Dedifferentiated amniotic fluid mesenchymal stem cell (primary cell): ENCODE data around the gene C1GALT1.
A peak's percentile ranks its signal among the peaks of the same experiment; 100 is the strongest.

Source experiments
- DNase-seq: peaks from one replicate; pipeline ENCODE4 v3.0.0-alpha.2; 2016; ENCODE audit errors: extremely low spot score

Gene C1GALT1

DNA sequence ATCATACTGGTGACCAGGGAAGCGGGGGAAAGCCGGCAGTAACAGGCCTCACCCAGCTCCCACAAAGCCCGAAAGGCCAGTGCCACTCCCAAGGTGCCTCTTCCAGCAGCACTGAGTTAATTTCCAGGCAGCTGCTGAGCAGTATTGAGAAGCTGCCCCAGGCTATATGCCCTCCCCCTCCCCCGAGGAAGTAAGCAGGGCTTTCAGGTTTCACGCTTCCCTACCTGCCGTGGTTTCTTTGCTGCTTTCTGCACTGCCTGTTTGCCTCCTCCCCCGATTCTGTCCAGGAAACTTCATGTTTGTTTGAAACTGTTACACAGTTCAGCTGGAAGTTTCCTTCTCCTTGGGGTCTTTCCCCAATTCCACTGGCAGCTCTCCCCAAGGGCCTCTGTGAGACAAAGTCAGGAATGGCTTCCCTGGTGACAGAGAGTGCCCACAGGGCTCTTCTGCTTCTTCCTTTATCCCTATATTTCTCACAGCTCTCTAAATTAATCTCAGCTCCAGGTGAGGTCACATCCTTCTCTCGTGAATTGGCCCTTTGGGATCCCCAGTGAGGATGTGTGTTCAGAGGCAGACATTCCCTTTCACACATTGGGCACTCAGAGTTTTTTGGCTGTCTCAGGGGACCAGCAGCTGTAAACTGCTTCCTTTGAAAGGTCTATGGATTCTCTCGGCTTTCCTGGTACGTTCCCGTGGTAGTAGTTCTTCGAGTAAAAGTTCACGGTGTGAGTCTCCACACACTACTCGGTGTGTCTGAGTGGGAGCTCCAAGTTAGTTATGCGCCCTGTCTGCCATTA lies 19.4 kb downstream of the C1GALT1 start:
- DNase-seq, result no peak

DNA sequence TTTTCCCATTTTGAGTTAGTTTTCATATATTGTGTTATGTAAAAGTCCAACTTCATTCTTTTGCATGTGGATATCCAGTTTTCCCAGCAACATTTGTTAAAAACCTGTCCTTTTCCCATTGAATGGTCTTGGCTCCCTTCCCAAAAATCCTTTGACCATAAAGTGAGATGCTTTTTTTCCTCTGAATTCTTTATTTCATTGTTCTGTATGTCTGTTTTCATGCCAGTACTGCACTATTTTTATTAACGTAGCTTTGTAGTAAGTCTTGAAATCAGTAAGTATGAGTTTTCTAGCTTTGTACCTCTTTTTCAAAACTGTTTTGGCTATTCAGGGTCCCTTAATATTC lies 20.0 kb downstream of the C1GALT1 start:
- DNase-seq, result no peak

DNA sequence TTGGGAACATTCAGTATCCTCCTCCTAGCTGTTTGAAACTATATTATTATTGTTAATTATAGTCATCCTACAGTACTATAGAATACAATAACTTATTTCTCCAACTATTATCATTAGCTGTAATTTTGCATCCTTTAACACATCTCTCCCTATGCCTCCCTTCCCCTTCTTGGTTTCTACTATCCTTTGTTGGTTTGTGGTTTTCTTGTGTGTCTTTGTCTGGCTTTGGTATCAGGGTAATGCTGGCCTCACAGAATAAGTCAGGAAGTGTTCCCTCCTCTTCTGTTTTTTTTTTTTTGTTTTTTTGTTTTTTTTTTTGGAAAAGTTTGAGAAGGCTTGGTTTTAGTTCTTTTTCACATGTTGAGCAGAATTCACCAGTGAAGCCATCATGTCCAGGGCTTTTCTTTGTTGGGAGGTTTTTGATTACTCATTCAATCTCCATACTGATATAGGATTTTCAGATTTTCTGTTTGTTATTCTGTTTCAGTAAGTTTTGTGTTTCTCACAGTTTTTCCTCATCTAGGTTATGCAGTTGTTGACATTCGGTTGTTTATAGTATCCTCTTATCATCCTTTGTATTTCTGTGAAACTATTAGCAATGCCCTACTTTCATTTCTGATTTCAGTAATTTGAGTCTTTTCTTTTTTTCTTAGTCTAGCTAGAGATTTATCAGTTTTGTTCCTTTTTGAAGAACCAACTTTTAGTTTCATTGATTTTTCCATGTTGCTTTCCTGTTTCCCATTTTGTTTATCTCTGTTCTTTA lies 21.6 kb downstream of the C1GALT1 start:
- DNase-seq, result no peak

DNA sequence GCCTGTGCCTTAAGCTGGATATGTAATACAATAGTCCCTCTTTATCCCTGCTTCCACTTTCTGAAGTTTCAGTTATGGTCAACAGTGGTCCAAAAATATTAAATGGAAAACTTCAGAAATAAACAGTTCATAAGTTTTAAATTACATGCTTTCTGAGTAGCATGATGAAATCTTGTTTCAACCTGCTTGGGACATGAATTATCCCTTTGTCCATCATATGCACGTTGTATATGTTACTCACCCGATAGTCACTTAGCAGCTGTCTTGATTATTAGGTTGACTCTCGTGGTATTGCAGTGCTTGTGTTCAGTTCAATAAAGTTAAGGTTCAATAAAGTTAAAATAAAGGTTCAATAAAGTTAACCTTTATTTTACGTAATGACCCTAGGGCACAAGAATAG lies 25.5 kb downstream of the C1GALT1 start:
- DNase-seq, result peak; percentile 78

DNA sequence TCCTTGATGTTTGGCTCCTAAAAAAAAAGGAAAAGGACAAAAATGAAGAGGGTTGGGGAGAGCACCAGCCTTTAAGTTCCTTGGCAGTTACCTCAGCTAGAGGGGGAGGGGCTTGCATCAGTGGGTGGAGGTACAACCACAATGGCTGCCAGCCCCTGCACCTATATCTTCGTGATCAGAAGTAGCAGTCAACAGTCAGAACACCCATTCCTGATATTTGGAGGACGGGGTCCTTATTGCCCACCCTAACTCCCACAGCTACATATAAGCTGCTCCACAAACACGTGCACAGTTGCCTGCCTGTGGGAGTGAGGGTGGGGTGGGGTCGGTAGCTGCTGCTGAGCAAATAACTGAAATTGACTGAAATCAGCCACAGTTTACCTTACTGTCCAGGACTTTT lies 26.2 kb downstream of the C1GALT1 start:
- no peak for DNase-seq

DNA sequence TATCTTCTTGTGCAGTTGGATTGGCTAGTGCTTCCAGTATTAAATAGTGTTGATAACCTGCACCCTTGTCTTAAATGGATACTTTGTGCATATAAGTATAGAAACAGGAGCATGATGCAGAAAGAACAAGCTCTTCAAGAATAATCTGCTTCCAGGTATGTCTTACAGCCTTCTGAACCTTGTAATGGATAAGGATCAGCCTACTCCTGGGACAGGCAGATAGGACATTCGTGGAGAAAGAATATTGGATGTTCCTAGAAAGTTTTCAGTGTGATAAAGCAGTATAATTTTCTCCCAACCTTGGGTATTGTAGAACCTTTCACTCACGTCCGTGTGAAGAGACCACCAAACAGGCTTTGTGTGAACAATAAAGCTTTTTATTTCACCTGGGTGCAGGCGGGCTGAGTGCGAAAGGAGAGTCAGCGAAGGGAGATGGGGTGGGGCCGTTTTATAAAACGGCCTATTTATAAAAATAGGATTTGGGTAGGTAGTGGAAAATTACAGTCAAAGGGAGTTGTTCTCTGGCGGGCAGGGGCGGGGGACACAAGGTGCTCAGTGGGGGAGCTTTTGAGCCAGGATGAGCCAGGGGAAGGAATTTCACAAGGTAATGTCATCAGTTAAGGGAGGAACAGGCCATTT lies 27.2 kb downstream of the C1GALT1 start:
- no peak for DNase-seq

DNA sequence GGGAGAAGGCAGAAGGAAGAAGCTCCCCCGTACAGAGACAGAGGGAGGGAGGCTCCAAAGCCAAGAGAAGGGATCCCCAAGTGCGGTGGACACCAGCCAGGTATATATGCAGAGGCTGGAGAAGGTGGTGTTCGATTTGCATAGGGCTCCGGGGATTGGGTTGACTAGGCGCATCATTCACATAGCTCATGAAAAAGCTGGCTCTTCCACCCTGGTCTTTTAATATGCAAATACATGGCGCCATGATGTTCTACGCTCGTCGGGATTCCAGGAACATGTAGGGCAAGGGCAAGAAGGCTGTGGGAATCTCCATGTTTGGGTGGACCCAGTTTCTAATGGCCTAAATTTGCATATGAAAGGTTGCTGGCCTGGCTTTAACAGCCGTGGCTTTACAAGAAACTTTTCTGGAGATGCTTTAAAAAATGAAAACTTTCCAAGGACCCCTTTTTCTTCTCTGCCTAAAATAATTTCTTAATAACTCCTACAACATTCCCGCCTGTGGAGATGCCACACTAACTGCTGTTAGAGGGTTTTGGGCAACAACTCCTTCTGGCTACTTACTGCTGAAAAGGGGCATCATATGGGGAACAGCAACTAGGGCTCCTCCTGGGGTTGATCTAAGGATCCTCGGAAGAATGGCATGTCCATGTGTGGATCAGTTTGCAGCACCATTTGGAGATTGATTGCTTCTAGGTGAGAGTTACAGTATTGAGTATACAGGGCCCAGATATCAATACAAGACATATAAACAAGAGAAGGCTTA lies 28.3 kb downstream of the C1GALT1 start:
- DNase-seq, result no peak

DNA sequence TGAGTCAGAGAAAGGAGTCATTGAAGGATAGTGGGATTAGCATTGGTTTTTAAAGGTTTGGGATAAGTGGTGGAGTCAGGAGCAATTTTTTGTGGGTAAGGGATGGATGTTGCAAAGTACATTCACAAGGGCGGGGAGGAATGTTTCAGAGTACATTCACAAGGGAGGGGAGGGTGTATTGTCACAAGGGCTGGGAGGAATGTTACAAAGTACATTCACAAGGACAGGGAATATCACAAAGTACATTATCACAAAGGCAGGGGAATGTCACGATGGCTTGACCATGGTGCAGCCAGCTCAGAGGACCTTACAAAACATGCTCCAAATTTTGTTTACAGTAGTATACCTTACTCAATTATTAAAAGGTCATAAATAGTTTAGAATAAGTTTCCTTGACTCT lies 30.3 kb downstream of the C1GALT1 start:
- DNase-seq, result peak; percentile 15

DNA sequence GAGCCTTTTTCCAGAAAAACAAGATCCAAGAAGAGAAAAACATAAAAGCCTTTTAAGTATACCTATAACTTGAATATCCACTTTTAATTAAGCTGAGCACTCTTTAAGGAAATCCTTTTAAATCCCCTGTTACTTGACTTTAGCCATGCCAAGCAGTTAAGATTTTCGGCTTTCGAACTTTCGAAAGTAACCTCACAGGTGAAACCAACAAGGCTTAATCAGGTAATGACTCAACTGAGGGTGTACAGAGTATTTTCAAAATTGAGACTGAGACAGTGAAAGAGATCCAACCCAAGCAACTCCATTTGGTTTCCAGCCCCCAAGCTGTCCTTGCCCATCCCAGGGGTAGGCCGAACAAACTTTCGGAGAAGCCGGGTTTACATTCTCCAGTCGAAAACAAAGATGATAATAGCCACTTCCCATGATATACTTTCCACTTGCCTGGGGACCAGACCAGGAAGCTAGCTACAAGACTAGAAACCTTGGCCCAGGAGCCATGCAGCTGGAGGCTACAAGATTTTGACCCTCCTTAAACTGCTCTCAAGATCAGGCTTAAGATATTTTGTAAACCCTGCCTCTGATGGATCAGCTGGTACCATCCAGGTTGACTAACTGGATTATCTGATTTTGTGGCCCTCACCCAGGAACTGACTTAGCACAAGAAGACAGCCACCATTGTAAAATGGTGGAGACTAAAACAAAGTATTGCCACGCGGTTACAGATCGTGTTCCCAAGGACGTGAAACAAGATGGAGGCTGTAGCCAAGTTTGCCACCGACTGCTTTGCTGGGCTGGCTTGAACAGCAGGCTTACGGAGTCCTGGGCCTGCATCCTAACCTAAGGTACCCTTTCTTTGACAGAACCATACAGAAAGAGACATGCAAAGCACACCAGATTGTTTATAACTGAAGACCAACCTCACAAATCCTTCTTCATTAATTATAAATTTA lies 32.3 kb downstream of the C1GALT1 start:
- DNase-seq, result peak; percentile 5

DNA sequence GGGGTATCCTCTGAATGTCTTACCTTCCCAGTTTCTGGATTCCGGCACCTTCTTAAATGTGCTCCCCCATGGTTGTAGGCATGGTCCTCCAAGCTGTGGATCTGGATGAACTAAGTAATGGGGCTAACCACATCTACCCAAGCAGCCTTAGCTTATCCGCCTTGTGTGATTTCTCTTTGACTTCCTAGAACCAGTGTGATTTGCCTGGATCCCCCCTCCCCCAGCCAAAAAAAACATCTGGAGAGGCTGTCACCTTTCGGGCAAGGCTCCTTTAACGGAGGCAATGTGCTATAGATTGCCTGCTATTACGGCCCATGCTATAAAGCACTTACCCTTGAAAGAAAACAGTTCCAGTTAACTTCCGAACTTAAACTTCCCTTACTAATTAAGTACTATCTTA lies 33.9 kb downstream of the C1GALT1 start:
- DNase-seq, result no peak

DNA sequence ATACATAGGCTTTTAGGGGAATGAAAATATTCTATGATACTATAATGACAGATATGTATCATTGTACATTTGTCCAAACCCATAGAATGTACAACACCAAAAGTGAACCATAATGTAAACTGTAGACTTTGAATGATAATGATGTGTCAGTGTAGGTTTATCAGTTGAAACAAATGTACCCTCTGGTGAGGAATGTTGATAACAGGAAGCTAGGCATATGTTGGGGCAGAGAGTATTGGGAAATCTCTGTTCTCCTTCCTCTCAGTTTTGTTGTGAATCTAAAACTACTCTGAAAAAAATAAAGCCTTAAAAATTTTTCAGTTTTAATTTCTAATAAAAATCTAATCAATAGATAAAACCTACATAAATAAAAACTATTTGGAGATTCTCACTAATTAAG lies 36.9 kb downstream of the C1GALT1 start:
- DNase-seq, result no peak

DNA sequence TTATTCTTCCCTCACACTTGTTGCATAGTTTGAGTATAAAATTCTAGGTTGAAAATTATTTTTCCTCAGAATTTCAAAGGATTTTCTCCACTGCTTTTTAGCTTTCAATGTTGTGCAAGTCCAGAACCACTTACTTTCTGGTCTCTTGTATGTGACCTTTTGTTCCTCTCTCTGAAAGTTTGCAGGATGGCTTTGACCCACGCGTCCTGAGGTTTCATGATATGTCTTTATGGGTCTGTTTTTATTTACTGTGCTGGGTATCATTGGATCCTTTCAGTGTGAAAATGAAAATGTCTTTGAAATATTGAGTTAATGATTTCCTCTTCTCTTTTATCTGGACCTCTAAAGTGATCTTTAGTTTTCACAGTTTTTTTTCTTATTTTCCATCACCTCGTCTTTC lies 38.5 kb downstream of the C1GALT1 start:
- no peak for DNase-seq

DNA sequence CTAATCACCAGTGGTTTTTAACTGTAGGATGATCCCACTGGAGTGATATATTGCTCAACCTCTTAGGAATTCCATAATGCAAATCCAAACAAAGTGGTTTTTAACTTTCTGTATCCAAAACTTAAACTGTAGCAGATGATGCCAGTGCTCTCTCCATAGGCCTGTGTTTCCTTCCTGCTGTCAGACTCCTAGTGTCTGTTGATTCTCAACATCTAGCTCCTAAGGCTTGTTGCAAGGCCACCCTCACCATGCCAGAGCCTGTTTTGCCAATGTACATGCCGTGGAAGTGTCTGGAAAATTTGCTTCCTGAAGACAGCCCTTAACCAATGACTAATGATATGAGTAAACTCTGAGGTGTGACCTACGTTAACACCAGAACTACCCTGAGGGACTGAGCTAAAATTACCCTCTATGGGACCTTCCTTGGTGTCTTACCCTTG lies 39.3 kb downstream of the C1GALT1 start:
- peak; percentile 72 for DNase-seq

DNA sequence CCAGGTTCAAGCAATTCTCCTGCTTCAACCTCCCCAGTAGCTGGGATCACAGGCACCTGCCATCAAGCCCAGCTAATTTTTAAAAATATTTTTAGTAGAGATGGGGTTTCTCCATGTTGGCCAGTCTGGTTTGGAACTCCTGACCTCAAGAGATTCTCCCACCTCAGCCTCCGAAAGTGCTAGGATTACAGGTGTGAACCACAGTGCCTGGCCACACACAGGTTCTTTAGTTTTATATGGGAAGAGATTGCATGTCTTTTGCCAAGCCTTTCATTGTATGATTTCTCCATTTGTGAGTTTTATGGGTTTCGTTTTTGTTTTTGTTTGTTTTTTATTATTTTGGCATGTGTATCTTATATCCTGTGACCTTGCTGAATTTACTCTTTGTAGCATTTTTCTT lies 40.9 kb downstream of the C1GALT1 start:
- DNase-seq, result no peak

DNA sequence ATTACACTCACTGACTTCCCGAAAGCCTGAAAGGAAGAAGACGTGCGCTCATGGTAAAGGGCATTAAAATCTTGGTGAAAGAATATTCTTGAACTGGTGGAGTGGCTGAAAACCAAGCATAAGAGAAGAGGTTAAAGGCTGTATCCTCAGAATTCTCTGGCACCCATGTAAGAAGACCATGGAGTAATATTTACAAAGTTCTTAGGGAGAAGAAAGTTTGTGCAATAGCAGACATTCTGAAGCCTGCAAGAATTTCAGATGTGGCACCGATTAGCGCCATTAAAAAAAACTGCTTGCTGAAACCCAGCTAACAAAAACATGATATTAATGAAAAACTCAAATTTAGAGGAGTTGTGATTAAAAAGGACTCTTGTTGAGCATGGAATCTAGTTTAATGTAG lies 44.1 kb downstream of the C1GALT1 start:
- no peak for DNase-seq

DNA sequence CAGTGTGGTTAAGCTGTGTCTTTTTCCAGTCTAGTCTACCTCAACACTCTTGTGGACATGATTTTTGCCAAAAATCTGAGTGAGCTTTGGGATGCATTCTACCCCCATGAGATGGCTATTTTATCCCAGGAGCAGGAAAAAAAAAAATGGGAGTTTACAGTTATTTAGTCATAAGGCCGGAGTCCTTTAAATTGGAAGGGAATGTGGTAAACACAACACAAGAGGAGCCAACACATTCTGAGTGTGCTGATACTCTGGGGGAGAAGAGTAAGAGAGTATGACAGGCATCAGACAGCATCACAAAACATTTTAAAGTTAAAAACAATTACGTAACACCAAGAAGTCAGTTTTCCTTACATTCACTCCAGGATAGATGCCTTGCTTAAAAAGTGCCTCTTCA lies 46.1 kb downstream of the C1GALT1 start:
- no peak for DNase-seq

DNA sequence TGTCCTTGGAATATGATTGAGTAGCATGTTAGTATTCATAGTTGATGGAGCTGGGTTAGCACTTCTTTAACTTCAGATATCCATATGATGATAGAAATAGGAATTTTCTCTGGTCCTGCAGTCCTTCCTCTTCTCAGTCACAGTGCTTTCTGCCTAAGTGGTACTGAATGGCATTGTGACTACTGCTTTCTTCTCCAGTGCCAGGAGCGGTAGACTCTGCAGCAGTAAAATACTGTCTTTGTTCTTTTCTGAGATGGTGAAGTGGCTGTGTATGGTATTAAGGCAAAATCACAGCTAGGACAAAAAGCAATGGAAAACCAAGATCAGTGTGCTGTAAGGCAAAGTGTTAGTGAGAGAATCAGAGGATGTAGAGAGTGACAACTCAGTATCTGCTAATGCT lies 46.6 kb downstream of the C1GALT1 start:
- DNase-seq, result no peak

DNA sequence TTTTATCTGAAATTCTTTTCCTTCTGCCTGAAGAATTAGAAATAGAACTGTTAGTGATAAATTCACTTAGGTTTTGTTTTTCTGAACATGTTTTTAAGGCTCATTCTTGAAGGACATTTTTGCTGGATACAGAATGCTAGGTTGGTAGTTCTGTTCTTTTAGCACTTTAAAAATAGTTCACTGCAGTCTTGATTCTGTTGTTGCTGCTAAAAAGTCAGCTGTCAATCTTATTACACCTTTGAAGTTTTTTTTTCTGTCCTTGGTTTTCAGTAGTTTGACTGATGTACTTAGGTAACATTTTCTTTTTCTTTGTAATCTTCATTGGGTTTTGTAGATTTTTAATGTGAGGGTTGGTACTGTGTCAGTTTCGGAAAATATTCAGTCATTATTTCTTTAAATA lies 48.7 kb downstream of the C1GALT1 start:
- DNase-seq, result no peak

DNA sequence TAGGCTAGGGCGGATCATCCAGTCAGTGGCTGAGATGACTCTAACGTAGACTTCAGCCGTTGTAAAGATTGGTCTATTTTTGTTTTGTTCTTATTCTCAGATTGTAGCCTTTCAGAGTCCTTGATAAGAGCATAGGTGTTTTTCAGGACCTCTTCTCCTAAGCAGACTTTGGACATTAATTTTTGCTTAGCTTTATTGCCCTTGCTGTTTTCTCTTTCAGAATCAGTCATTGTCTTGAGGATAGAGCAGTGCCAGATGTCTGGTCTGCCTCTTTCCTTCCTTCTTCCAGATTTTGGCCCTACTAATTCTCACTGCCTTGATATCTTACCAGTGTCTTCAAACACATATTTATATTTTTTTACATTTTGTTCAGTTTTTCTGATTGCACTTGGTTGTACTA lies 49.5 kb downstream of the C1GALT1 start:
- no peak for DNase-seq

DNA sequence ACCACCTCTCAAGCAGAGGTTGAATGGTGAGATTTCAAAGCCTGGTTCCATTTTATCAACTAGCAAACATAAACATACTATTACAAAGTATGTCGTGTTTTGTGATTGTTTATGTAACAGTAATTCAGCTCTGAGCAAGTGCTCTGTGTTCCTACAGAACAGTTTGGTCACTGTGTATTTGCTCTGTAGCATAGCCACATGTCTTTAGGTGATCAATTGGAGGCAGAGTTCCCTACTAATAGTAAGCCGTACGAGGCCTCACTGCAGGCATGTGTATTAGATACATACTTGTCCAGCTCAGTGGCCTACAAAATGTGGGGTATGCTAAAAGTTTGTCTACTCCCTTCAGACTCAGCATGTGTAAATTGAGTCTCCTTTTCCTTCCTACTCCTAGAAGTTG lies 53.0 kb downstream of the C1GALT1 start:
- no peak for DNase-seq

DNA sequence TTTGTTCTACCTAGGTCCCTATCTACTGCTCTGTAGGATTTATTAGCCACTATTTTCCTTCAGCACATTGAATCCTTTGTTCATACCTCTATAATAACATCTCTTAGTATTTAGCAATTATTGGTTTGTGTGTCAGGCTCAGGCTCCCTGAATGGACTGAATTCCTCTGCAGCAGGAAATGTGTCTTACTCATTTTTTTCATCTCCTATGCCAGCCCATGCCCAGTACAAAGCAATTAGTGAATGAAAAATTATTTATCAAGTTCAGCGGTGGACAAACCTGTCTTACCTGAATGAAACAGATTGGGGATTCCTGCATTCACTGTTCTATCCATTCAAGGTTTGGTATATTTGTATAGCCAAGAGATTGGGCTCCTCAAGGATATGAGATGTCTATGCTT lies 53.7 kb downstream of the C1GALT1 start:
- DNase-seq, result no peak
